ENCODE measurements around the gene C2CD4D.

Gene C2CD4D

DNA sequence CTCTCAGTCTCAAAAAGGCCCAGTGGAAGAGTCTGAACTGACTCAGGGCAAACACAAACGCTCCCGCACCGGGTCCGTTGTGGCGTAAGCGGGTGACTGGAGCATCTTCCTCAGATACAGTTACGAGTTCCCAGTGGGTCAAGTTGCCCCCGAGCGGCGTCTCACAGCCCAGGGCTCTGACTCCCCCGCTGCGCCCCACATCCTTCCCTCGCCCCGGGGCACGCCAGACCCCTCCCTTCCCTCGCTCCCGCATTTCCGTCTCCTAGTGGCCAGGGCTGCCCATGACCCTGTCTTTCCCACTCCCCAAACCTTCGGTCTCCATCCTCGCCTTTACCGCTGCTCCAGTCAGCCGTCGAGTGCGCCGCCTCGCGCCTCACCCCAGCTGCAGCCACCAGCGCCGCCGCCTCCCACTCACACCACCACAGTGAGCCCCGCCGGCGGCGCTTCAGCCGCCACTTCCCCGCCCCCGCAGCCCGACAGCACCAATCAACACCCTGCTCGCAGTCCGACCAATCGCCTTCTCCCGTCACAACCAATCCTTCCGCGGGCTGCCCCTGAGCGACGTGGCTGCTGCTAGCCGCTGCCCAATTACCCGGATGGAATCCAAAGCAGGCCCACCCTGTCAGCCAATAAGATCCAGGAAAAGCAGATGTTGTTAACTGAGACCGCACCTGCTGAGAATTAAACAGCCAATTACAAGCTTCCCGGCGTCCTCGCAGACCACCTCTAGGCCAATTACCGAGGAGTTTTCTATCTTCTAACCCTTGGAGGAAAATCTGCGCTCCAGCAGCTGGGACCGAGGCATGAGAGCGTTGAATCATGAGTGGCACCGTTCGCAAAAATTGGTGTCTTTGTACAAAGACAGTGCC, 49.3 kb downstream of the C2CD4D start, which contains the start of gene TDRKH:
TSS of gene TDRKH (minus strand) at position 430 of the 869 bp plus-strand sequence. CDS start 7,478 bp downstream, outside the sequence.
- H3K36me3 ChIP-seq (ENCODE audit: control insufficient read depth in 2 of 2, insufficient read depth in 1 of 2, low read length in 2 of 2) = no peaks in the 10 kb centered on the region
- H3K27ac ChIP-seq (ENCODE audit: extremely low read depth, low read depth, low read length) = peak within 1 kb of the TSS; percentile 12
- ChIA-PET CTCF (interaction anchor here (0.7 to 1.5 kb wide), 7 partner anchors 11 to 450 kb away, joined by 3 to 6 read pairs (median 3); no protein-coding TSS in a partner anchor), POLR2A (interaction anchor here (0.6 to 2.7 kb wide), 7 partner anchors 13 to 279 kb away, joined by 3 to 11 read pairs (median 3); partner anchors contain the start of genes CGN, MRPL9 and TUFT1)
- H3K4me1 ChIP-seq (ENCODE audit: control insufficient read depth, insufficient read depth, low read length) = no peaks in the 10 kb centered on the region
- H3K9me3 ChIP-seq (ENCODE audit: control insufficient read depth, insufficient read depth, low read depth, low read length) = no peaks in the 10 kb centered on the region
- H3K4me3 ChIP-seq (ENCODE audit: low read depth, low read length) = peak within 1 kb of the TSS; percentile 51
- peak; percentile 56; the same call in 1 of the 2 replicates for TF ChIP-seq ZNF121 (tag by site-specific recombination; IDR thresholded peaks at IDR 0.05)
- TF ChIP-seq, protein P1, sequence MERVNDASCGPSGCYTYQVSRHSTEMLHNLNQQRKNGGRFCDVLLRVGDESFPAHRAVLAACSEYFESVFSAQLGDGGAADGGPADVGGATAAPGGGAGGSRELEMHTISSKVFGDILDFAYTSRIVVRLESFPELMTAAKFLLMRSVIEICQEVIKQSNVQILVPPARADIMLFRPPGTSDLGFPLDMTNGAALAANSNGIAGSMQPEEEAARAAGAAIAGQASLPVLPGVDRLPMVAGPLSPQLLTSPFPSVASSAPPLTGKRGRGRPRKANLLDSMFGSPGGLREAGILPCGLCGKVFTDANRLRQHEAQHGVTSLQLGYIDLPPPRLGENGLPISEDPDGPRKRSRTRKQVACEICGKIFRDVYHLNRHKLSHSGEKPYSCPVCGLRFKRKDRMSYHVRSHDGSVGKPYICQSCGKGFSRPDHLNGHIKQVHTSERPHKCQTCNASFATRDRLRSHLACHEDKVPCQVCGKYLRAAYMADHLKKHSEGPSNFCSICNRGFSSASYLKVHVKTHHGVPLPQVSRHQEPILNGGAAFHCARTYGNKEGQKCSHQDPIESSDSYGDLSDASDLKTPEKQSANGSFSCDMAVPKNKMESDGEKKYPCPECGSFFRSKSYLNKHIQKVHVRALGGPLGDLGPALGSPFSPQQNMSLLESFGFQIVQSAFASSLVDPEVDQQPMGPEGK (tag by site-specific recombination; IDR thresholded peaks at IDR 0.05) = peak; percentile 98
- TF ChIP-seq ZNF76 (tag by site-specific recombination; IDR thresholded peaks at IDR 0.05; ENCODE audit: borderline replicate concordance, low read depth) = peak; percentile 72; the same call in 1 of the 2 replicates
- peak; percentile 99 for TF ChIP-seq ZFHX2 (tag by site-specific recombination; conservative IDR thresholded peaks at IDR 0.05)
- TF ChIP-seq SP7 (tag by site-specific recombination; IDR thresholded peaks at IDR 0.05) = peak; percentile 91
- TF ChIP-seq, protein P2, sequence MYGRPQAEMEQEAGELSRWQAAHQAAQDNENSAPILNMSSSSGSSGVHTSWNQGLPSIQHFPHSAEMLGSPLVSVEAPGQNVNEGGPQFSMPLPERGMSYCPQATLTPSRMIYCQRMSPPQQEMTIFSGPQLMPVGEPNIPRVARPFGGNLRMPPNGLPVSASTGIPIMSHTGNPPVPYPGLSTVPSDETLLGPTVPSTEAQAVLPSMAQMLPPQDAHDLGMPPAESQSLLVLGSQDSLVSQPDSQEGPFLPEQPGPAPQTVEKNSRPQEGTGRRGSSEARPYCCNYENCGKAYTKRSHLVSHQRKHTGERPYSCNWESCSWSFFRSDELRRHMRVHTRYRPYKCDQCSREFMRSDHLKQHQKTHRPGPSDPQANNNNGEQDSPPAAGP (tag by site-specific recombination; IDR thresholded peaks at IDR 0.05) = peak; percentile 92
- peak; percentile 100 for TF ChIP-seq SP2 (tag by site-specific recombination; IDR thresholded peaks at IDR 0.05)
- TF ChIP-seq, protein P3, sequence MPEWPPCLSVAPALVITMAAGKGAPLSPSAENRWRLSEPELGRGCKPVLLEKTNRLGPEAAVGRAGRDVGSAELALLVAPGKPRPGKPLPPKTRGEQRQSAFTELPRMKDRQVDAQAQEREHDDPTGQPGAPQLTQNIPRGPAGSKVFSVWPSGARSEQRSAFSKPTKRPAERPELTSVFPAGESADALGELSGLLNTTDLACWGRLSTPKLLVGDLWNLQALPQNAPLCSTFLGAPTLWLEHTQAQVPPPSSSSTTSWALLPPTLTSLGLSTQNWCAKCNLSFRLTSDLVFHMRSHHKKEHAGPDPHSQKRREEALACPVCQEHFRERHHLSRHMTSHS (tag by site-specific recombination; IDR thresholded peaks at IDR 0.05) = no peak
- TF ChIP-seq GLIS1 (tag by site-specific recombination; IDR thresholded peaks at IDR 0.05) = peak; percentile 92
- TF ChIP-seq, protein P4, sequence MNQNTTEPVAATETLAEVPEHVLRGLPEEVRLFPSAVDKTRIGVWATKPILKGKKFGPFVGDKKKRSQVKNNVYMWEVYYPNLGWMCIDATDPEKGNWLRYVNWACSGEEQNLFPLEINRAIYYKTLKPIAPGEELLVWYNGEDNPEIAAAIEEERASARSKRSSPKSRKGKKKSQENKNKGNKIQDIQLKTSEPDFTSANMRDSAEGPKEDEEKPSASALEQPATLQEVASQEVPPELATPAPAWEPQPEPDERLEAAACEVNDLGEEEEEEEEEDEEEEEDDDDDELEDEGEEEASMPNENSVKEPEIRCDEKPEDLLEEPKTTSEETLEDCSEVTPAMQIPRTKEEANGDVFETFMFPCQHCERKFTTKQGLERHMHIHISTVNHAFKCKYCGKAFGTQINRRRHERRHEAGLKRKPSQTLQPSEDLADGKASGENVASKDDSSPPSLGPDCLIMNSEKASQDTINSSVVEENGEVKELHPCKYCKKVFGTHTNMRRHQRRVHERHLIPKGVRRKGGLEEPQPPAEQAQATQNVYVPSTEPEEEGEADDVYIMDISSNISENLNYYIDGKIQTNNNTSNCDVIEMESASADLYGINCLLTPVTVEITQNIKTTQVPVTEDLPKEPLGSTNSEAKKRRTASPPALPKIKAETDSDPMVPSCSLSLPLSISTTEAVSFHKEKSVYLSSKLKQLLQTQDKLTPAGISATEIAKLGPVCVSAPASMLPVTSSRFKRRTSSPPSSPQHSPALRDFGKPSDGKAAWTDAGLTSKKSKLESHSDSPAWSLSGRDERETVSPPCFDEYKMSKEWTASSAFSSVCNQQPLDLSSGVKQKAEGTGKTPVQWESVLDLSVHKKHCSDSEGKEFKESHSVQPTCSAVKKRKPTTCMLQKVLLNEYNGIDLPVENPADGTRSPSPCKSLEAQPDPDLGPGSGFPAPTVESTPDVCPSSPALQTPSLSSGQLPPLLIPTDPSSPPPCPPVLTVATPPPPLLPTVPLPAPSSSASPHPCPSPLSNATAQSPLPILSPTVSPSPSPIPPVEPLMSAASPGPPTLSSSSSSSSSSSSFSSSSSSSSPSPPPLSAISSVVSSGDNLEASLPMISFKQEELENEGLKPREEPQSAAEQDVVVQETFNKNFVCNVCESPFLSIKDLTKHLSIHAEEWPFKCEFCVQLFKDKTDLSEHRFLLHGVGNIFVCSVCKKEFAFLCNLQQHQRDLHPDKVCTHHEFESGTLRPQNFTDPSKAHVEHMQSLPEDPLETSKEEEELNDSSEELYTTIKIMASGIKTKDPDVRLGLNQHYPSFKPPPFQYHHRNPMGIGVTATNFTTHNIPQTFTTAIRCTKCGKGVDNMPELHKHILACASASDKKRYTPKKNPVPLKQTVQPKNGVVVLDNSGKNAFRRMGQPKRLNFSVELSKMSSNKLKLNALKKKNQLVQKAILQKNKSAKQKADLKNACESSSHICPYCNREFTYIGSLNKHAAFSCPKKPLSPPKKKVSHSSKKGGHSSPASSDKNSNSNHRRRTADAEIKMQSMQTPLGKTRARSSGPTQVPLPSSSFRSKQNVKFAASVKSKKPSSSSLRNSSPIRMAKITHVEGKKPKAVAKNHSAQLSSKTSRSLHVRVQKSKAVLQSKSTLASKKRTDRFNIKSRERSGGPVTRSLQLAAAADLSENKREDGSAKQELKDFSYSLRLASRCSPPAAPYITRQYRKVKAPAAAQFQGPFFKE (tag by site-specific recombination; IDR thresholded peaks at IDR 0.05; ENCODE audit: borderline replicate concordance) = peak; percentile 55; the same call in 1 of the 2 replicates
- peak; percentile 95 for TF ChIP-seq REPIN1 (tag by site-specific recombination; IDR thresholded peaks at IDR 0.05; ENCODE audit: low read depth)
- TF ChIP-seq TRIM28 (IDR thresholded peaks at IDR 0.05; ENCODE audit: borderline replicate concordance, low read length) = no peak
- TF ChIP-seq KLF9 (tag by site-specific recombination; IDR thresholded peaks at IDR 0.05; ENCODE audit: low read depth) = peak; percentile 78
- no peak for TF ChIP-seq ZNF426 (tag by site-specific recombination; IDR thresholded peaks at IDR 0.05)
- peak; percentile 93; the same call in 1 of the 2 replicates for TF ChIP-seq ZNF621 (tag by site-specific recombination; IDR thresholded peaks at IDR 0.05)
- TF ChIP-seq GLI4 (tag by site-specific recombination; IDR thresholded peaks at IDR 0.05) = peak; percentile 85; the same call in 1 of the 2 replicates
- no peak for TF ChIP-seq ZNF221 (tag by site-specific recombination; IDR thresholded peaks at IDR 0.05; ENCODE audit: borderline replicate concordance)
- TF ChIP-seq, protein P5, sequence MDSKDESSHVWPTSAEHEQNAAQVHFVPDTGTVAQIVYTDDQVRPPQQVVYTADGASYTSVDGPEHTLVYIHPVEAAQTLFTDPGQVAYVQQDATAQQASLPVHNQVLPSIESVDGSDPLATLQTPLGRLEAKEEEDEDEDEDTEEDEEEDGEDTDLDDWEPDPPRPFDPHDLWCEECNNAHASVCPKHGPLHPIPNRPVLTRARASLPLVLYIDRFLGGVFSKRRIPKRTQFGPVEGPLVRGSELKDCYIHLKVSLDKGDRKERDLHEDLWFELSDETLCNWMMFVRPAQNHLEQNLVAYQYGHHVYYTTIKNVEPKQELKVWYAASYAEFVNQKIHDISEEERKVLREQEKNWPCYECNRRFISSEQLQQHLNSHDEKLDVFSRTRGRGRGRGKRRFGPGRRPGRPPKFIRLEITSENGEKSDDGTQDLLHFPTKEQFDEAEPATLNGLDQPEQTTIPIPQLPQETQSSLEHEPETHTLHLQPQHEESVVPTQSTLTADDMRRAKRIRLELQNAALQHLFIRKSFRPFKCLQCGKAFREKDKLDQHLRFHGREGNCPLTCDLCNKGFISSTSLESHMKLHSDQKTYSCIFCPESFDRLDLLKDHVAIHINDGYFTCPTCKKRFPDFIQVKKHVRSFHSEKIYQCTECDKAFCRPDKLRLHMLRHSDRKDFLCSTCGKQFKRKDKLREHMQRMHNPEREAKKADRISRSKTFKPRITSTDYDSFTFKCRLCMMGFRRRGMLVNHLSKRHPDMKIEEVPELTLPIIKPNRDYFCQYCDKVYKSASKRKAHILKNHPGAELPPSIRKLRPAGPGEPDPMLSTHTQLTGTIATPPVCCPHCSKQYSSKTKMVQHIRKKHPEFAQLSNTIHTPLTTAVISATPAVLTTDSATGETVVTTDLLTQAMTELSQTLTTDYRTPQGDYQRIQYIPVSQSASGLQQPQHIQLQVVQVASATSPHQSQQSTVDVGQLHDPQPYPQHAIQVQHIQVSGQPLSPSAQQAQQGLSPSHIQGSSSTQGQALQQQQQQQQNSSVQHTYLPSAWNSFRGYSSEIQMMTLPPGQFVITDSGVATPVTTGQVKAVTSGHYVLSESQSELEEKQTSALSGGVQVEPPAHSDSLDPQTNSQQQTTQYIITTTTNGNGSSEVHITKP (tag by site-specific recombination; IDR thresholded peaks at IDR 0.05) = peak; percentile 86
- TF ChIP-seq, protein P6, sequence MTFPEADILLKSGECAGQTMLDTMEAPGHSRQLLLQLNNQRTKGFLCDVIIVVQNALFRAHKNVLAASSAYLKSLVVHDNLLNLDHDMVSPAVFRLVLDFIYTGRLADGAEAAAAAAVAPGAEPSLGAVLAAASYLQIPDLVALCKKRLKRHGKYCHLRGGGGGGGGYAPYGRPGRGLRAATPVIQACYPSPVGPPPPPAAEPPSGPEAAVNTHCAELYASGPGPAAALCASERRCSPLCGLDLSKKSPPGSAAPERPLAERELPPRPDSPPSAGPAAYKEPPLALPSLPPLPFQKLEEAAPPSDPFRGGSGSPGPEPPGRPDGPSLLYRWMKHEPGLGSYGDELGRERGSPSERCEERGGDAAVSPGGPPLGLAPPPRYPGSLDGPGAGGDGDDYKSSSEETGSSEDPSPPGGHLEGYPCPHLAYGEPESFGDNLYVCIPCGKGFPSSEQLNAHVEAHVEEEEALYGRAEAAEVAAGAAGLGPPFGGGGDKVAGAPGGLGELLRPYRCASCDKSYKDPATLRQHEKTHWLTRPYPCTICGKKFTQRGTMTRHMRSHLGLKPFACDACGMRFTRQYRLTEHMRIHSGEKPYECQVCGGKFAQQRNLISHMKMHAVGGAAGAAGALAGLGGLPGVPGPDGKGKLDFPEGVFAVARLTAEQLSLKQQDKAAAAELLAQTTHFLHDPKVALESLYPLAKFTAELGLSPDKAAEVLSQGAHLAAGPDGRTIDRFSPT (tag by site-specific recombination; IDR thresholded peaks at IDR 0.05) = peak; percentile 84
- peak; percentile 45 for TF ChIP-seq IKZF3 (tag by site-specific recombination; IDR thresholded peaks at IDR 0.05)

Data from HEK293 (cell line).